Ovary (tissue), 9 donors: ENCODE data around the gene MMP14. TPM values are rescaled to one million over a fixed set of nuclear protein-coding genes. Genes with fewer than 3 reads are reported as not detected.
A peak's percentile ranks its signal among the peaks of the same experiment; 100 is the strongest.

Source experiments
- DNase-seq, 5 donors: peaks; one replicate each; pipeline ENCODE4 v3.0.0-alpha.2; 2019 to 2020
- H3K27ac ChIP-seq, 2 donors: fragments of 200-600 bp; one replicate each; pipeline versions ENCODE4 v1.5.1 to v1.8.0; 2019 to 2022
- H3K27me3 ChIP-seq: fragments of 200-600 bp; one replicate; pipeline ENCODE4 v1.8.0; 2022
- H3K36me3 ChIP-seq: fragments of 200-600 bp; sonication (generic); one replicate; pipeline ENCODE4 v1.5.1; 2019
- H3K4me1 ChIP-seq: one replicate; pipeline ENCODE4 v1.8.1; 2013; ENCODE audit warnings: mild to moderate bottlenecking, moderate library complexity; ENCODE audit not compliant: insufficient read depth
- H3K4me3 ChIP-seq: fragments of 200-600 bp; sonication (generic); one replicate; pipeline ENCODE4 v1.5.1; 2017
- H3K9me3 ChIP-seq, 2 donors: fragments of 200-600 bp in 1 of 2; sonication (generic) in 1 of 2; one replicate each; pipeline versions ENCODE4 v1.5.1 to v1.8.1; 2013 to 2019; ENCODE audit warnings: mild to moderate bottlenecking in 1 of 2, moderate library complexity in 1 of 2
- CTCF ChIP-seq, 3 donors: fragments of 450-650 bp in 2 of 3; fragments of 200-600 bp in 1 of 3; IDR thresholded peaks; one replicate each; pipeline versions ENCODE4 v1.5.1 to v1.8.0; 2016 to 2022; ENCODE audit warnings: antibody characterized with exemption in 3 of 3, mild to moderate bottlenecking in 1 of 3
- EP300 ChIP-seq: sonication (generic); formaldehyde crosslinking; IDR thresholded peaks from one replicate; pipeline ENCODE4 v1.6.1; 2017; ENCODE audit warnings: antibody characterized with exemption
- POLR2A ChIP-seq: fragments of 450-650 bp; IDR thresholded peaks from one replicate; pipeline ENCODE4 v1.6.1; 2017; ENCODE audit warnings: antibody characterized with exemption, mild to moderate bottlenecking, moderate library complexity
- WGBS, 3 donors: extraction: QIAGEN DNeasy Blood & Tissue Kit in 1 of 3; methylation state at CpG; one replicate each; pipeline versions ENCODE4 v1.1.5 to v1.1.7; 2013 to 2017; 5-methylcytosine and 5-hydroxymethylcytosine counted together
- intact Hi-C, 4 donors: fragments of 100-400 bp; cut with DNase I; formaldehyde crosslinking; loops; one replicate each; pipeline versions ENCODE4 v1.11.0 to v1.15.1; 2022 to 2023
- polyA plus RNA-seq, 2 donors: library from polyadenylated mRNA; stranded (reverse); fragments of 200-250 nt in 1 of 2; fragments of 350-450 nt in 1 of 2; fragmentation: Illumina TruSeq in 1 of 2; extraction: RNeasy Lipid Tissue Mini Kit (QIAGEN cat#74804) in 1 of 2; gene quantifications; one replicate each; pipeline ENCODE4 v1.2.3, GENCODE V29; 2013 to 2014
- total RNA-seq, 7 donors: library from RNA; depleted of rRNA in 2 of 7; stranded (reverse); fragments of >200 nt in 2 of 7; fragmentation: NEBNext Ultra II Directional in 3 of 7; extraction: Animal tissue kit (Norgen Biotek cat#: 25700) in 3 of 7; gene quantifications; one replicate each; pipeline versions ENCODE4 v1.1.0 to v1.2.4, GENCODE V29; 2016 to 2023
- donor health status: DM: no; HTN: no; CAD: no; lungs with moderate emphysema.
- donor health status: DM: no; HTN: no; CAD: no.
- donor health status: Bipolar disorder and iron deficiency.
- donor health status: DM: yes; HTN: yes; CAD: no.
- donor health status: DM: no; HTN: no; CAD: no.
- donor health status: DM: yes; HTN: yes; CAD: no.

MMP14 gene
- total and polyA plus RNA-seq, 9 donors = 70.0 to 267 (median 156) TPM

DNA sequence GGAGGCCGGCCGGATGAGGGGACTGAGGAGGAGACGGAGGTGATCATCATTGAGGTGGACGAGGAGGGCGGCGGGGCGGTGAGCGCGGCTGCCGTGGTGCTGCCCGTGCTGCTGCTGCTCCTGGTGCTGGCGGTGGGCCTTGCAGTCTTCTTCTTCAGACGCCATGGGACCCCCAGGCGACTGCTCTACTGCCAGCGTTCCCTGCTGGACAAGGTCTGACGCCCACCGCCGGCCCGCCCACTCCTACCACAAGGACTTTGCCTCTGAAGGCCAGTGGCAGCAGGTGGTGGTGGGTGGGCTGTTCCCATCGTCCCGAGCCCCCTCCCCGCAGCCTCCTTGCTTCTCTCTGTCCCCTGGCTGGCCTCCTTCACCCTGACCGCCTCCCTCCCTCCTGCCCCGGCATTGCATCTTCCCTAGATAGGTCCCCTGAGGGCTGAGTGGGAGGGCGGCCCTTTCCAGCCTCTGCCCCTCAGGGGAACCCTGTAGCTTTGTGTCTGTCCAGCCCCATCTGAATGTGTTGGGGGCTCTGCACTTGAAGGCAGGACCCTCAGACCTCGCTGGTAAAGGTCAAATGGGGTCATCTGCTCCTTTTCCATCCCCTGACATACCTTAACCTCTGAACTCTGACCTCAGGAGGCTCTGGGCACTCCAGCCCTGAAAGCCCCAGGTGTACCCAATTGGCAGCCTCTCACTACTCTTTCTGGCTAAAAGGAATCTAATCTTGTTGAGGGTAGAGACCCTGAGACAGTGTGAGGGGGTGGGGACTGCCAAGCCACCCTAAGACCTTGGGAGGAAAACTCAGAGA is 9.6 kb downstream of the MMP14 start:
- TF ChIP-seq POLR2A = no peak
- no peak for TF ChIP-seq CTCF (IDR thresholded peaks at IDR 0.05)
- TF ChIP-seq EP300 = no peak
- no peaks in the 10 kb centered on the region for H3K9me3 ChIP-seq
- no peaks in the 10 kb centered on the region for H3K27me3 ChIP-seq
- peaks cover 39% of the 10 kb centered on the region for H3K4me1 ChIP-seq
- DNase-seq = no peak
- peak overlapping the region; percentile 96 to 97 for H3K27ac ChIP-seq
- intact Hi-C loops = loop anchor here in 1 of 4 donors (10.0 kb wide), 1 partner anchor 281 kb away; no protein-coding TSS in a partner anchor
- H3K4me3 ChIP-seq = no peak overlapping the region
- 64 to 76% (median 66%) methylated on average over 26 of the region's 26 CpGs for WGBS, 3 donors
- no peaks in the 10 kb centered on the region for H3K36me3 ChIP-seq

GRCh38 chr14:22846811-22847307 is 10.5 kb downstream of the MMP14 start:
- Histone ChIP-seq H3K4me1 (peaks cover 41% of the 10 kb centered on the region), H3K4me3 (no peak overlapping the region), H3K27me3 (no peaks in the 10 kb centered on the region), H3K27ac (peak overlapping the region; percentile 96 to 97), H3K36me3 (no peaks in the 10 kb centered on the region), H3K9me3 (no peaks in the 10 kb centered on the region)
- DNase-seq = no peak
- WGBS, 3 donors = 48 to 56% (median 54%) methylated on average over 11 of the region's 11 CpGs
- no peak for TF ChIP-seq CTCF (IDR thresholded peaks at IDR 0.05)
- no peak for TF ChIP-seq EP300
- TF ChIP-seq POLR2A = no peak
- intact Hi-C loops = loop anchor here in 1 of 4 donors (10.0 kb wide), 1 partner anchor 282 kb away; no protein-coding TSS in a partner anchor

GRCh38 chr14:22847661-22848341 is 11.4 kb downstream of the MMP14 start:
- peak overlapping the region; percentile 96 to 97 for H3K27ac ChIP-seq
- H3K4me1 ChIP-seq = peaks cover 41% of the 10 kb centered on the region
- no peaks in the 10 kb centered on the region for H3K36me3 ChIP-seq
- 11 to 14% (median 11%) methylated on average over 14 of the region's 14 CpGs for whole genome bisulfite sequencing, 3 donors
- no peak overlapping the region for H3K4me3 ChIP-seq
- no peaks in the 10 kb centered on the region for H3K27me3 ChIP-seq
- DNase-seq = peak in 3 of 5 donors; percentile 33 to 57 (median 45)
- intact Hi-C loops = loop anchor here in 1 of 4 donors (10.0 kb wide), 1 partner anchor 283 kb away; no protein-coding TSS in a partner anchor
- no peak for TF ChIP-seq EP300
- no peak for TF ChIP-seq POLR2A
- no peak for TF ChIP-seq CTCF (IDR thresholded peaks at IDR 0.05)
- H3K9me3 ChIP-seq = no peaks in the 10 kb centered on the region

DNA sequence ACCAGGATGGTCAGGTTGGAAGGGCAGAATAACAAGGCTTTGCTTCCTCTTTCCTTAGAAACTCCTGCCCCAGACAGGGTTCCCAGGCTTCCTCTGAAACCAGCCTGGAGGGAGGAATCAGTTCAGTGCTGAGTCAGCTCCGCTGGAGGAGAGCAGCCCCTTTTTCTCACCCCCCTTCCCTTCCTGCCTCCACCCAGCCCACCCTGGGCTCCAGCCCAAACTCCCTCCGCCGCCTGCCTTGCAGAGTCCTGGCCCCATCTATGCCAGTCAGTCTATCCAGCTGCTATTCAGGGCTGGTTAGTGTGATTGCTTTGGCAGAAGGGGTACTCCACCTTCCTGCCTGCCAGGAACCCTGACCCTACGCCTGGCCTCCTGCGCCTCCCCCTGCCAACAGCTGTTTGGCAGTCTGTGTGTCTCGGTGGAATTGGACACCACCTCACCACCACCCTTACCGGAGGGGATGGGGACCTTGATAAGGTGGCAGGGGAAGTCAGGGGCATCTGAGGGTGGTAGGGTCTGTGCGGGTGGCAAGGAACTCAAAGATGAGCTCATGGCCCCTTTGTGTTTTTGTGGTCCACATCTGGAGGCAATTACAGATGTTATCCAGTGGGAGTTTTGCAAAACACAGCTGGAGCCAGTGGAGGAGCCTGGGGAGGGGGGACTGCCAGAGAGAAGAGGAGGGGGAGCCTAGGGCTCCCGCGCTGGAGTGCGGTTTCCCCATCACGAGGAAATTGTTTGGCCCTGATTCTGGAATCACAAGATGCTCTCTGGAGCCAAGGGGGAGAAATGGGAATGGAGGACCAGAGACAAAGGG is 12.2 kb downstream of the MMP14 start:
- no peaks in the 10 kb centered on the region for H3K9me3 ChIP-seq
- H3K27me3 ChIP-seq = no peaks in the 10 kb centered on the region
- peak overlapping the region; percentile 96 to 97 for H3K27ac ChIP-seq
- peak; percentile 88 to 94 (median 90) for DNase-seq
- intact Hi-C loops = loop anchor here in 1 of 4 donors (10.0 kb wide), 1 partner anchor 284 kb away; no protein-coding TSS in a partner anchor
- no peaks in the 10 kb centered on the region for H3K36me3 ChIP-seq
- H3K4me1 ChIP-seq = peaks cover 42% of the 10 kb centered on the region
- no peak for TF ChIP-seq POLR2A
- peak in 2 of 3 donors; percentile 1 to 22 for TF ChIP-seq CTCF (IDR thresholded peaks at IDR 0.05)
- WGBS, 3 donors = 1 to 3% (median 2%) methylated on average over 12 of the region's 12 CpGs
- peak overlapping the region; percentile 13 for H3K4me3 ChIP-seq
